WTC11 (cell line): Measurements from ENCODE around the gene CDKN3. TPM values are rescaled to one million over a fixed set of nuclear protein-coding genes. Genes with fewer than 3 reads are reported as not detected.
"Not testable (repeated sequence)": the region's sequence is repeated elsewhere in the genome, so short reads cannot be mapped to it uniquely, and the experiment has no call there.

Experiments used
- ATAC-seq: fragments of 200-7000 bp; cut with Tn5 transposase; 2 replicates; pipeline ENCODE4 v1.10.0; 2021; ENCODE audit warnings: mild to moderate bottlenecking, moderate library complexity
- CTCF ChIA-PET: fragments of 300-600 bp; sonication (Branson Sonifier 250); formaldehyde crosslinking; loops from one replicate; lab custom pipeline; 2021; ENCODE audit warnings: antibody characterized with exemption; lab: Charles Lee
- POLR2A ChIA-PET: fragments of 350-600 bp; sonication (Branson Sonifier 250); formaldehyde crosslinking; loops from one replicate; lab custom pipeline; 2021; ENCODE audit warnings: antibody characterized with exemption; lab: Charles Lee
- DNase-seq: peaks from one replicate; pipeline ENCODE4 v3.0.0; 2021; ENCODE audit warnings: low spot score
- H3K27ac Mint-ChIP-seq: 2 replicates; pipeline ENCODE4 v1.8.0; 2021; ENCODE audit warnings: mixed read lengths
- H3K27me3 Mint-ChIP-seq: 2 replicates; pipeline ENCODE4 v1.8.0; 2021; ENCODE audit warnings: low read depth, mild to moderate bottlenecking, moderate library complexity, mixed read lengths
- H3K36me3 Mint-ChIP-seq: 2 replicates; pipeline ENCODE4 v1.8.0; 2021; ENCODE audit warnings: mixed read lengths
- H3K4me1 Mint-ChIP-seq: 2 replicates; pipeline ENCODE4 v1.8.0; 2022; ENCODE audit warnings: mixed read lengths
- H3K4me3 Mint-ChIP-seq: 2 replicates; pipeline ENCODE4 v1.8.0; 2021; ENCODE audit warnings: mild to moderate bottlenecking, moderate library complexity, mixed read lengths
- H3K9me3 Mint-ChIP-seq: 2 replicates; pipeline ENCODE4 v1.8.0; 2021; ENCODE audit warnings: mixed read lengths
- CREB1 ChIP-seq: sonication (generic); formaldehyde crosslinking; IDR thresholded peaks from 2 replicates; pipeline ENCODE4 v1.8.0; 2023; ENCODE audit warnings: mild to moderate bottlenecking, missing genetic modification reagents
- ELF4 ChIP-seq: sonication (generic); formaldehyde crosslinking; IDR thresholded peaks from 2 replicates; pipeline ENCODE4 v1.8.1; 2022; ENCODE audit warnings: low read depth, mild to moderate bottlenecking, moderate library complexity, missing genetic modification reagents
- GTF2I ChIP-seq: fragments of 250-450 bp; sonication (Bioruptor Pico); conservative IDR thresholded peaks from 2 replicates; pipeline ENCODE4 v1.4.0; 2021; ENCODE audit warnings: mild to moderate bottlenecking
- MXD4 ChIP-seq: fragments of 250-450 bp; sonication (Bioruptor Pico); IDR thresholded peaks from 2 replicates; pipeline ENCODE4 v1.8.0; 2021; ENCODE audit warnings: mild to moderate bottlenecking, moderate library complexity, borderline replicate concordance
- SMAD3 ChIP-seq: sonication (generic); formaldehyde crosslinking; IDR thresholded peaks from 2 replicates; pipeline ENCODE4 v1.8.0; 2022; ENCODE audit warnings: missing genetic modification reagents, mild to moderate bottlenecking, borderline replicate concordance
- TP53 ChIP-seq: sonication (generic); formaldehyde crosslinking; IDR thresholded peaks from 2 replicates; pipeline ENCODE4 v1.8.1; 2023; ENCODE audit warnings: mild to moderate bottlenecking, missing genetic modification reagents
- ZBTB21 ChIP-seq: sonication (generic); formaldehyde crosslinking; IDR thresholded peaks from 2 replicates; pipeline ENCODE4 v1.8.1; 2023; ENCODE audit warnings: mild to moderate bottlenecking, missing genetic modification reagents, borderline replicate concordance
- ZNF232 ChIP-seq: sonication (generic); formaldehyde crosslinking; IDR thresholded peaks from 2 replicates; pipeline ENCODE4 v1.8.0; 2022; ENCODE audit warnings: mild to moderate bottlenecking, missing genetic modification reagents
- ZNF317 ChIP-seq: sonication (generic); formaldehyde crosslinking; IDR thresholded peaks from 2 replicates; pipeline ENCODE4 v1.8.1; 2023; ENCODE audit warnings: low read depth, mild to moderate bottlenecking, moderate library complexity, missing genetic modification reagents, borderline replicate concordance
- total RNA-seq: library from RNA; stranded (reverse); gene quantifications from 3 replicates; pipeline ENCODE4 v1.2.3, GENCODE V29; 2021
- TF ChIP-seq, protein P1 (sequence below): sonication (generic); formaldehyde crosslinking; IDR thresholded peaks from 2 replicates; pipeline ENCODE4 v1.8.0; 2022; ENCODE audit warnings: missing genetic modification reagents
- TF ChIP-seq, protein P2 (sequence below): sonication (generic); formaldehyde crosslinking; IDR thresholded peaks from 2 replicates; pipeline ENCODE4 v1.8.0; 2022; ENCODE audit warnings: mild to moderate bottlenecking, missing genetic modification reagents
- TF ChIP-seq, protein P3 (sequence below): fragments of 250-450 bp; sonication (Bioruptor Pico); IDR thresholded peaks from 2 replicates; pipeline ENCODE4 v1.8.0; 2021; ENCODE audit warnings: mild to moderate bottlenecking
- TF ChIP-seq, protein P4 (sequence below): sonication (generic); formaldehyde crosslinking; conservative IDR thresholded peaks from 2 replicates; pipeline ENCODE4 v1.8.1; 2023; ENCODE audit warnings: mild to moderate bottlenecking, low read depth, missing genetic modification reagents, moderate library complexity
- TF ChIP-seq, protein P5 (sequence below): fragments of 250-450 bp; sonication (Bioruptor Pico); IDR thresholded peaks from 2 replicates; pipeline ENCODE4 v2.1.2; 2022; ENCODE audit warnings: mild to moderate bottlenecking, moderate library complexity
- TF ChIP-seq, protein P6 (sequence below): sonication (generic); formaldehyde crosslinking; IDR thresholded peaks from 2 replicates; pipeline ENCODE4 v1.8.1; 2022; ENCODE audit warnings: low read depth, missing genetic modification reagents, borderline replicate concordance
- TF ChIP-seq, protein P7 (sequence below): sonication (generic); formaldehyde crosslinking; IDR thresholded peaks from 2 replicates; pipeline ENCODE4 v1.8.0; 2022; ENCODE audit warnings: mild to moderate bottlenecking, missing genetic modification reagents
- TF ChIP-seq, protein P8 (sequence below): sonication (generic); formaldehyde crosslinking; IDR thresholded peaks from 2 replicates; pipeline ENCODE4 v1.8.0; 2022; ENCODE audit warnings: mild to moderate bottlenecking, missing genetic modification reagents

CDKN3 gene
- total RNA-seq, 1 experiment from 2014 or later: 55.4 TPM

DNA sequence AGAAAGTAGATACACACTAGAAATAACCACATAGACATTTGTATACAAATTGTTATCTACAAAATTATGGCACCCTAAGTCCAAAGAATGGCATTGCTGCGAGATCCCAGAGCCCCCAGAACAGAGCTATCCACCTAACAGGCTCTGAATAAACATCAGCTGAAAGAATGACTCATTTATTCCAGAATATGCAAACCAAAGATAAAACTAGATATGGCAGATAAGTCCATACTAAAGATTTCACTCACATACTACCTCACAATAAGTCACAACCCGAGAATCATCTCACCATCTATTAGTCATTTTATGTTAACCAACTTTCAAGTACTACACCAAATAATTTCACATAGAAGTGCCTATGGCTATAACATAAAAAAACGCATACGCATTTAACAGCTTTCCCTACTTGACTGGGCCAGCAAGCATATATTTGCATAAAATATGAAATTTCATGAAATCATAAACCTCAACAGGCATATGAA lies 38.7 kb downstream of the CDKN3 start (continued):
- TF ChIP-seq ELF4 (no peak), SMAD3 (CRISPR knock-in tag) (no peak), CREB1 (CRISPR knock-in tag) (no peak)
- TF ChIP-seq, protein P1, sequence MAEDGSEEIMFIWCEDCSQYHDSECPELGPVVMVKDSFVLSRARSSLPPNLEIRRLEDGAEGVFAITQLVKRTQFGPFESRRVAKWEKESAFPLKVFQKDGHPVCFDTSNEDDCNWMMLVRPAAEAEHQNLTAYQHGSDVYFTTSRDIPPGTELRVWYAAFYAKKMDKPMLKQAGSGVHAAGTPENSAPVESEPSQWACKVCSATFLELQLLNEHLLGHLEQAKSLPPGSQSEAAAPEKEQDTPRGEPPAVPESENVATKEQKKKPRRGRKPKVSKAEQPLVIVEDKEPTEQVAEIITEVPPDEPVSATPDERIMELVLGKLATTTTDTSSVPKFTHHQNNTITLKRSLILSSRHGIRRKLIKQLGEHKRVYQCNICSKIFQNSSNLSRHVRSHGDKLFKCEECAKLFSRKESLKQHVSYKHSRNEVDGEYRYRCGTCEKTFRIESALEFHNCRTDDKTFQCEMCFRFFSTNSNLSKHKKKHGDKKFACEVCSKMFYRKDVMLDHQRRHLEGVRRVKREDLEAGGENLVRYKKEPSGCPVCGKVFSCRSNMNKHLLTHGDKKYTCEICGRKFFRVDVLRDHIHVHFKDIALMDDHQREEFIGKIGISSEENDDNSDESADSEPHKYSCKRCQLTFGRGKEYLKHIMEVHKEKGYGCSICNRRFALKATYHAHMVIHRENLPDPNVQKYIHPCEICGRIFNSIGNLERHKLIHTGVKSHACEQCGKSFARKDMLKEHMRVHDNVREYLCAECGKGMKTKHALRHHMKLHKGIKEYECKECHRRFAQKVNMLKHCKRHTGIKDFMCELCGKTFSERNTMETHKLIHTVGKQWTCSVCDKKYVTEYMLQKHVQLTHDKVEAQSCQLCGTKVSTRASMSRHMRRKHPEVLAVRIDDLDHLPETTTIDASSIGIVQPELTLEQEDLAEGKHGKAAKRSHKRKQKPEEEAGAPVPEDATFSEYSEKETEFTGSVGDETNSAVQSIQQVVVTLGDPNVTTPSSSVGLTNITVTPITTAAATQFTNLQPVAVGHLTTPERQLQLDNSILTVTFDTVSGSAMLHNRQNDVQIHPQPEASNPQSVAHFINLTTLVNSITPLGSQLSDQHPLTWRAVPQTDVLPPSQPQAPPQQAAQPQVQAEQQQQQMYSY (CRISPR knock-in tag): no peak
- TF ChIP-seq, protein P2, sequence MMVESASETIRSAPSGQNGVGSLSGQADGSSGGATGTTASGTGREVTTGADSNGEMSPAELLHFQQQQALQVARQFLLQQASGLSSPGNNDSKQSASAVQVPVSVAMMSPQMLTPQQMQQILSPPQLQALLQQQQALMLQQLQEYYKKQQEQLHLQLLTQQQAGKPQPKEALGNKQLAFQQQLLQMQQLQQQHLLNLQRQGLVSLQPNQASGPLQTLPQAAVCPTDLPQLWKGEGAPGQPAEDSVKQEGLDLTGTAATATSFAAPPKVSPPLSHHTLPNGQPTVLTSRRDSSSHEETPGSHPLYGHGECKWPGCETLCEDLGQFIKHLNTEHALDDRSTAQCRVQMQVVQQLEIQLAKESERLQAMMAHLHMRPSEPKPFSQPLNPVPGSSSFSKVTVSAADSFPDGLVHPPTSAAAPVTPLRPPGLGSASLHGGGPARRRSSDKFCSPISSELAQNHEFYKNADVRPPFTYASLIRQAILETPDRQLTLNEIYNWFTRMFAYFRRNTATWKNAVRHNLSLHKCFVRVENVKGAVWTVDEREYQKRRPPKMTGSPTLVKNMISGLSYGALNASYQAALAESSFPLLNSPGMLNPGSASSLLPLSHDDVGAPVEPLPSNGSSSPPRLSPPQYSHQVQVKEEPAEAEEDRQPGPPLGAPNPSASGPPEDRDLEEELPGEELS (CRISPR knock-in tag): no peak
- TF ChIP-seq, protein P3, sequence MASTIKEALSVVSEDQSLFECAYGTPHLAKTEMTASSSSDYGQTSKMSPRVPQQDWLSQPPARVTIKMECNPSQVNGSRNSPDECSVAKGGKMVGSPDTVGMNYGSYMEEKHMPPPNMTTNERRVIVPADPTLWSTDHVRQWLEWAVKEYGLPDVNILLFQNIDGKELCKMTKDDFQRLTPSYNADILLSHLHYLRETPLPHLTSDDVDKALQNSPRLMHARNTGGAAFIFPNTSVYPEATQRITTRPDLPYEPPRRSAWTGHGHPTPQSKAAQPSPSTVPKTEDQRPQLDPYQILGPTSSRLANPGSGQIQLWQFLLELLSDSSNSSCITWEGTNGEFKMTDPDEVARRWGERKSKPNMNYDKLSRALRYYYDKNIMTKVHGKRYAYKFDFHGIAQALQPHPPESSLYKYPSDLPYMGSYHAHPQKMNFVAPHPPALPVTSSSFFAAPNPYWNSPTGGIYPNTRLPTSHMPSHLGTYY (CRISPR knock-in tag): no peak

DNA sequence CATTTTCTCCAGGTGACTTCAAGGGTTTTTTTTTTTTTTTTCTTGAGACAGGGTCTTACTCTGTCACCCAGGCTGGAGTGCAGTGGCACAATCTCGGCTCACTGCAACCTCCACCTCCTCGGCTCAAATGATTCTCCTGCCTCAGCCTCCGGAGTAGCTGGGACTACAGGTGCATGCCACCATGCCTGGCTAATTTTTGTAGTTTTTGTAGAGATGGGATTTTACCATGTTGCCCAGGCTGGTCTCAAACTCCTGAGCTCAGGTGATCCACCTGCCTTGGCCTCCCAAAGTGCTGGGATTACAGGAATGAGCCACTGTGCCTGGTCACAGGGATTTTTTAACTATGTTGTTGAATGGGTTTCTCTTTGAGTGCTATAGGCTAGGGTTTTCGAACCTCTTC lies 41.1 kb downstream of the CDKN3 start:
- CTCF ChIA-PET: interaction anchor here (1.2 to 1.8 kb wide), 3 partner anchors 41 to 90 kb away, joined by 4 to 7 read pairs (median 4); partner anchors contain the start of gene CDKN3
- ATAC-seq, H3K27me3 Mint-ChIP-seq, H3K4me3 Mint-ChIP-seq, H3K36me3 Mint-ChIP-seq, H3K27ac Mint-ChIP-seq, POLR2A ChIA-PET, H3K9me3 Mint-ChIP-seq, DNase-seq: not testable (repeated sequence)
- H3K4me1 Mint-ChIP-seq: peaks cover 73% of the 10 kb centered on the region

DNA sequence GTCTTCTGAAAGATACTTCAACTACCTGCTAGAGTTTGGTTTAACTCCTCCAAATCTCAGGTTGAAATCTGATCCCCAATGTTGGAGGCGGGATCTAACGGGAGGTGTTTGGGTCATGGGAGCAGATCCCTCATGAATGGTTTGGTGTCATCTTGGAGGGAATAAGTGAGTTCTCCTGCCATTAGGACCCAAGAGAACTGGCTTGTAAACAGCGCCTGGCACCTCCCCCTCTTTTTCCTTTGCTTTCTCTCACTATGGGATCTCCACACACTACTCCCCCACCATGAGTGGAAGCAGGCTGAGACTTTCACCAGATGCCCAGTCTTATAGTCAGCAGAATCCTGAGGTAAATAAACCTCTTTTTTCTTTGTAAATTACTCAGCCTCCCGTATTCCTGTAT lies 41.9 kb downstream of the CDKN3 start:
- H3K27me3 Mint-ChIP-seq: no peaks in the 10 kb centered on the region
- H3K36me3 Mint-ChIP-seq: no peaks in the 10 kb centered on the region
- ATAC-seq: peak; percentile 4; the same call in 1 of the 2 replicates
- H3K4me3 Mint-ChIP-seq: peak overlapping the region; percentile 41
- CTCF ChIA-PET: interaction anchor here (0.8 to 1.2 kb wide), 2 partner anchors 71 to 72 kb away, joined by 3 to 4 read pairs; partner anchors contain the start of gene CGRRF1
- H3K4me1 Mint-ChIP-seq: peaks cover 67% of the 10 kb centered on the region
- POLR2A ChIA-PET: interaction anchor here (1.2 kb wide), 1 partner anchor 42 kb away, joined by 6 read pairs; the partner anchor contains the start of gene CDKN3
- no peak for DNase-seq
- H3K9me3 Mint-ChIP-seq: 0 out of 2 replicates have a peak, but pooled peaks cover 3% of the 10 kb centered on the region
- peak overlapping the region; percentile 46; the same call in 1 of the 2 replicates for H3K27ac Mint-ChIP-seq
- no peak for TF ChIP-seq CREB1 (CRISPR knock-in tag)
- TF ChIP-seq TP53 (CRISPR knock-in tag): no peak
- TF ChIP-seq, protein P4, sequence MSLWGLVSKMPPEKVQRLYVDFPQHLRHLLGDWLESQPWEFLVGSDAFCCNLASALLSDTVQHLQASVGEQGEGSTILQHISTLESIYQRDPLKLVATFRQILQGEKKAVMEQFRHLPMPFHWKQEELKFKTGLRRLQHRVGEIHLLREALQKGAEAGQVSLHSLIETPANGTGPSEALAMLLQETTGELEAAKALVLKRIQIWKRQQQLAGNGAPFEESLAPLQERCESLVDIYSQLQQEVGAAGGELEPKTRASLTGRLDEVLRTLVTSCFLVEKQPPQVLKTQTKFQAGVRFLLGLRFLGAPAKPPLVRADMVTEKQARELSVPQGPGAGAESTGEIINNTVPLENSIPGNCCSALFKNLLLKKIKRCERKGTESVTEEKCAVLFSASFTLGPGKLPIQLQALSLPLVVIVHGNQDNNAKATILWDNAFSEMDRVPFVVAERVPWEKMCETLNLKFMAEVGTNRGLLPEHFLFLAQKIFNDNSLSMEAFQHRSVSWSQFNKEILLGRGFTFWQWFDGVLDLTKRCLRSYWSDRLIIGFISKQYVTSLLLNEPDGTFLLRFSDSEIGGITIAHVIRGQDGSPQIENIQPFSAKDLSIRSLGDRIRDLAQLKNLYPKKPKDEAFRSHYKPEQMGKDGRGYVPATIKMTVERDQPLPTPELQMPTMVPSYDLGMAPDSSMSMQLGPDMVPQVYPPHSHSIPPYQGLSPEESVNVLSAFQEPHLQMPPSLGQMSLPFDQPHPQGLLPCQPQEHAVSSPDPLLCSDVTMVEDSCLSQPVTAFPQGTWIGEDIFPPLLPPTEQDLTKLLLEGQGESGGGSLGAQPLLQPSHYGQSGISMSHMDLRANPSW (CRISPR knock-in tag): no peak
- no peak for TF ChIP-seq ZNF232 (CRISPR knock-in tag)
- TF ChIP-seq, protein P5, sequence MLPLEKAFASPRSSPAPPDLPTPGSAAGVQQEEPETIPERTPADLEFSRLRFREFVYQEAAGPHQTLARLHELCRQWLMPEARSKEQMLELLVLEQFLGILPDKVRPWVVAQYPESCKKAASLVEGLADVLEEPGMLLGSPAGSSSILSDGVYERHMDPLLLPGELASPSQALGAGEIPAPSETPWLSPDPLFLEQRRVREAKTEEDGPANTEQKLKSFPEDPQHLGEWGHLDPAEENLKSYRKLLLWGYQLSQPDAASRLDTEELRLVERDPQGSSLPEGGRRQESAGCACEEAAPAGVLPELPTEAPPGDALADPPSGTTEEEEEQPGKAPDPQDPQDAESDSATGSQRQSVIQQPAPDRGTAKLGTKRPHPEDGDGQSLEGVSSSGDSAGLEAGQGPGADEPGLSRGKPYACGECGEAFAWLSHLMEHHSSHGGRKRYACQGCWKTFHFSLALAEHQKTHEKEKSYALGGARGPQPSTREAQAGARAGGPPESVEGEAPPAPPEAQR (CRISPR knock-in tag): no peak
- TF ChIP-seq, protein P6, sequence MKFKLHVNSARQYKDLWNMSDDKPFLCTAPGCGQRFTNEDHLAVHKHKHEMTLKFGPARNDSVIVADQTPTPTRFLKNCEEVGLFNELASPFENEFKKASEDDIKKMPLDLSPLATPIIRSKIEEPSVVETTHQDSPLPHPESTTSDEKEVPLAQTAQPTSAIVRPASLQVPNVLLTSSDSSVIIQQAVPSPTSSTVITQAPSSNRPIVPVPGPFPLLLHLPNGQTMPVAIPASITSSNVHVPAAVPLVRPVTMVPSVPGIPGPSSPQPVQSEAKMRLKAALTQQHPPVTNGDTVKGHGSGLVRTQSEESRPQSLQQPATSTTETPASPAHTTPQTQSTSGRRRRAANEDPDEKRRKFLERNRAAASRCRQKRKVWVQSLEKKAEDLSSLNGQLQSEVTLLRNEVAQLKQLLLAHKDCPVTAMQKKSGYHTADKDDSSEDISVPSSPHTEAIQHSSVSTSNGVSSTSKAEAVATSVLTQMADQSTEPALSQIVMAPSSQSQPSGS (CRISPR knock-in tag): no peak
- TF ChIP-seq ZNF317 (CRISPR knock-in tag): no peak
- TF ChIP-seq, protein P7, sequence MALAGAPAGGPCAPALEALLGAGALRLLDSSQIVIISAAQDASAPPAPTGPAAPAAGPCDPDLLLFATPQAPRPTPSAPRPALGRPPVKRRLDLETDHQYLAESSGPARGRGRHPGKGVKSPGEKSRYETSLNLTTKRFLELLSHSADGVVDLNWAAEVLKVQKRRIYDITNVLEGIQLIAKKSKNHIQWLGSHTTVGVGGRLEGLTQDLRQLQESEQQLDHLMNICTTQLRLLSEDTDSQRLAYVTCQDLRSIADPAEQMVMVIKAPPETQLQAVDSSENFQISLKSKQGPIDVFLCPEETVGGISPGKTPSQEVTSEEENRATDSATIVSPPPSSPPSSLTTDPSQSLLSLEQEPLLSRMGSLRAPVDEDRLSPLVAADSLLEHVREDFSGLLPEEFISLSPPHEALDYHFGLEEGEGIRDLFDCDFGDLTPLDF: no peak
- TF ChIP-seq GTF2I (CRISPR knock-in tag): no peak
- no peak for TF ChIP-seq ZBTB21
- TF ChIP-seq, protein P8, sequence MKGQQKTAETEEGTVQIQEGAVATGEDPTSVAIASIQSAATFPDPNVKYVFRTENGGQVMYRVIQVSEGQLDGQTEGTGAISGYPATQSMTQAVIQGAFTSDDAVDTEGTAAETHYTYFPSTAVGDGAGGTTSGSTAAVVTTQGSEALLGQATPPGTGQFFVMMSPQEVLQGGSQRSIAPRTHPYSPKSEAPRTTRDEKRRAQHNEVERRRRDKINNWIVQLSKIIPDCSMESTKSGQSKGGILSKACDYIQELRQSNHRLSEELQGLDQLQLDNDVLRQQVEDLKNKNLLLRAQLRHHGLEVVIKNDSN: no peak
- no peak for TF ChIP-seq MXD4 (CRISPR knock-in tag)
